CD14-positive monocyte (primary cell): ENCODE results near the gene MICU2. TPM values are rescaled to one million over a fixed set of nuclear protein-coding genes. Genes with fewer than 3 reads are reported as not detected.

ENCODE experiments used
- DNase-seq, 3 donors: peaks; one replicate each; pipeline ENCODE4 v3.0.0-alpha.2; 2011 to 2022
- H2AFZ ChIP-seq: 2 replicates; pipeline ENCODE4 v1.6.0; 2012; ENCODE audit warnings: mild to moderate bottlenecking, low read depth, low read length, inconsistent platforms; ENCODE audit not compliant: insufficient read depth, poor library complexity, severe bottlenecking
- H3K27ac ChIP-seq, 2 donors: 1 replicate in 1 of 2; 2 replicates in 1 of 2; pipeline ENCODE4 v1.5.1; 2012 to 2013; ENCODE audit warnings: low read length in 2 of 2, control low read depth in 1 of 2, inconsistent platforms in 1 of 2, low read depth in 1 of 2, mild to moderate bottlenecking in 1 of 2
- H3K27me3 ChIP-seq, 2 donors: one replicate each; pipeline versions ENCODE4 v1.6.0 to v1.6.1; 2011 to 2013; ENCODE audit warnings: low read length in 2 of 2; ENCODE audit not compliant: control insufficient read depth in 2 of 2, insufficient read depth in 2 of 2
- H3K36me3 ChIP-seq, 2 donors: replicated peaks in 1 of 2; 1 replicate in 1 of 2; 2 replicates in 1 of 2; pipeline versions ENCODE4 v1.5.1 to v1.6.1; 2012 to 2013; ENCODE audit warnings: low read length in 2 of 2, control low read depth in 1 of 2, inconsistent platforms in 1 of 2, mild to moderate bottlenecking in 1 of 2; ENCODE audit not compliant: insufficient read depth in 2 of 2, control insufficient read depth in 1 of 2
- H3K4me1 ChIP-seq, 2 donors: 1 replicate in 1 of 2; 2 replicates in 1 of 2; pipeline versions ENCODE4 v1.5.1 to v1.6.1; 2012 to 2013; ENCODE audit warnings: low read length in 2 of 2, control low read depth in 1 of 2, inconsistent platforms in 1 of 2, mild to moderate bottlenecking in 1 of 2, moderate library complexity in 1 of 2; ENCODE audit not compliant: insufficient read depth in 2 of 2, control insufficient read depth in 1 of 2
- H3K4me2 ChIP-seq: replicated peaks from 2 replicates; pipeline ENCODE3; 2012; ENCODE audit warnings: low read length, moderate library complexity, mild to moderate bottlenecking; ENCODE audit not compliant: poor library complexity, severe bottlenecking; ENCODE audit errors: extremely low read depth
- H3K4me3 ChIP-seq, 3 experiments: fragments of 200-600 bp in 1 of 3; sonication (generic) in 1 of 3; replicated peaks in 1 of 3; 1 replicate in 2 of 3; 2 replicates in 1 of 3; pipeline ENCODE4 v1.5.1; 2011 to 2013; ENCODE audit warnings: low read length in 3 of 3, mild to moderate bottlenecking in 3 of 3, control low read depth in 2 of 3, low read depth in 2 of 3, inconsistent platforms in 1 of 3, moderate library complexity in 1 of 3
- H3K79me2 ChIP-seq: 2 replicates; pipeline ENCODE4 v1.6.0; 2012; ENCODE audit warnings: mild to moderate bottlenecking, control low read depth, inconsistent platforms, low read length, moderate library complexity; ENCODE audit not compliant: insufficient read depth
- H3K9ac ChIP-seq: 2 replicates; pipeline ENCODE4 v1.6.0; 2017; ENCODE audit warnings: low read length, mild to moderate bottlenecking; ENCODE audit not compliant: insufficient read depth, poor library complexity, severe bottlenecking
- H3K9me3 ChIP-seq, 2 donors: replicated peaks in 1 of 2; 1 replicate in 1 of 2; 2 replicates in 1 of 2; pipeline versions ENCODE4 v1.5.1 to v1.6.1; 2012 to 2013; ENCODE audit warnings: low read length in 2 of 2, control low read depth in 1 of 2; ENCODE audit not compliant: control insufficient read depth in 1 of 2, insufficient read depth in 1 of 2
- H4K20me1 ChIP-seq: 2 replicates; pipeline ENCODE4 v1.6.0; 2012; ENCODE audit warnings: mild to moderate bottlenecking, low read length, control low read depth, moderate library complexity; ENCODE audit not compliant: insufficient read depth
- H3K27ac Mint-ChIP-seq, 7 donors: one replicate each; pipeline ENCODE4 v1.8.0; 2020; ENCODE audit warnings: mild to moderate bottlenecking in 7 of 7, mixed read lengths in 7 of 7, moderate library complexity in 6 of 7, inconsistent platforms in 2 of 7
- H3K27me3 Mint-ChIP-seq, 3 donors: one replicate each; pipeline ENCODE4 v1.8.0; 2021 to 2022; ENCODE audit warnings: low read depth in 3 of 3, mild to moderate bottlenecking in 3 of 3, mixed read lengths in 3 of 3, moderate library complexity in 3 of 3, inconsistent platforms in 1 of 3
- H3K36me3 Mint-ChIP-seq, 2 donors: one replicate each; pipeline ENCODE4 v1.8.0; 2020; ENCODE audit warnings: mixed read lengths in 2 of 2, inconsistent platforms in 1 of 2, mild to moderate bottlenecking in 1 of 2
- H3K4me1 Mint-ChIP-seq: one replicate; pipeline ENCODE4 v1.8.0; 2020; ENCODE audit warnings: mild to moderate bottlenecking, mixed read lengths
- H3K4me3 Mint-ChIP-seq, 2 donors: one replicate each; pipeline ENCODE4 v1.8.0; 2020; ENCODE audit warnings: mild to moderate bottlenecking in 2 of 2, mixed read lengths in 2 of 2, moderate library complexity in 1 of 2
- H3K9me3 Mint-ChIP-seq, 7 donors: one replicate each; pipeline ENCODE4 v1.8.0; 2020 to 2022; ENCODE audit warnings: mixed read lengths in 7 of 7, mild to moderate bottlenecking in 6 of 7, moderate library complexity in 6 of 7, inconsistent platforms in 2 of 7
- CTCF ChIP-seq: fragments of 200-600 bp; IDR thresholded peaks from one replicate; pipeline ENCODE4 v1.8.0; 2022; ENCODE audit warnings: antibody characterized with exemption, mild to moderate bottlenecking
- WGBS: methylation state at CpG from one replicate; pipeline ENCODE4 v1.1.5; 2013; ENCODE audit warnings: missing lambda C conversion rate; ENCODE audit not compliant: insufficient coverage; 5-methylcytosine and 5-hydroxymethylcytosine counted together
- intact Hi-C, 2 donors: fragments of 100-400 bp; cut with micrococcal nuclease; formaldehyde crosslinking; loops; one replicate each; pipeline versions ENCODE4 v1.15.0 to v1.15.1; 2023
- polyA plus RNA-seq, 3 donors: library from polyadenylated mRNA; depleted of rRNA in 1 of 3; unstranded in 2 of 3; stranded (reverse) in 1 of 3; fragments of 300-500 nt in 2 of 3; fragments of >200 nt in 1 of 3; fragmentation: Illumina TruSeq in 2 of 3; gene quantifications; 1 replicate in 2 of 3; 2 replicates in 1 of 3; pipeline ENCODE4 v1.2.3, GENCODE V29; 2012 to 2021

Gene MICU2
- polyA plus RNA-seq, 3 donors: 21.5 to 32.1 (median 26.8) TPM

GRCh38 chr13:21544515-21544914, 59.5 kb downstream of the MICU2 start:
- no peak overlapping the region for H3K9ac ChIP-seq
- H3K4me3 Mint-ChIP-seq: no peak overlapping the region
- H3K4me3 ChIP-seq: no peak overlapping the region
- peaks cover 48% of the 10 kb centered on the region for H4K20me1 ChIP-seq
- H3K27me3 Mint-ChIP-seq: no peaks in the 10 kb centered on the region
- H3K27ac ChIP-seq: no peak overlapping the region
- peaks cover 0 to 20% of the 10 kb centered on the region in 2 donors for H3K36me3 ChIP-seq
- H2AFZ ChIP-seq: no peak overlapping the region
- peaks cover 17 to 20% of the 10 kb centered on the region in 2 donors for H3K36me3 Mint-ChIP-seq
- intact Hi-C loops: no loop called here
- H3K27ac Mint-ChIP-seq: no peak overlapping the region
- H3K9me3 ChIP-seq: no peaks in the 10 kb centered on the region
- no peaks in the 10 kb centered on the region for H3K9me3 Mint-ChIP-seq
- peaks cover 13% of the 10 kb centered on the region for H3K79me2 ChIP-seq
- no peak for TF ChIP-seq CTCF
- H3K4me1 ChIP-seq: no peaks in the 10 kb centered on the region
- no CpG with 5 or more reads among the region's 1 CpG for WGBS
- peaks cover 12% of the 10 kb centered on the region for H3K4me1 Mint-ChIP-seq
- no peak for DNase-seq
- H3K4me2 ChIP-seq: no peak overlapping the region
- H3K27me3 ChIP-seq: no peaks in the 10 kb centered on the region

DNA sequence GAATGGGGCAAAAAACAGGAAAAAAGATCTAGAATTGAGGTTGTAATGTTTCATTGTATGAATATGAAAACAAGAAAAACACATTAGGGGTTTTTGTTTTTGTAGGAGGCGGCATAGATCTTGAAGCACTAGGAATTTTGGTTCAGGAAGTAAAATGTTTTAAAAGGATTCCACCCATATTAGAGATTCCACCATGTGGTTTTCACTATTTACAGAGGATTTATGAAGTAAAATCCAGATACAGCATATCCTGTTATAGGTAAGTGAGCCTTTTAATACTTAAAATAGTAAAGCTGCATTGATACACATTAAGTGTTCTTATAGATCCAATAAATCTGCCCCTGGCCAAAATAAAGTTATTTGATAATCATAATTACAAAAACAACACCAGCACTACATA, 61.4 kb downstream of the MICU2 start:
- Mint-ChIP-seq H3K9me3 (no peaks in the 10 kb centered on the region), H3K4me3 (no peak overlapping the region), H3K27me3 (peaks cover 0 to 3% (median 0%) of the 10 kb centered on the region in 3 donors), H3K36me3 (peaks cover 31 to 35% of the 10 kb centered on the region in 2 donors), H3K27ac (no peak overlapping the region), H3K4me1 (peaks cover 14% of the 10 kb centered on the region)
- no peak for DNase-seq
- Histone ChIP-seq H2AFZ (no peak overlapping the region), H3K27ac (no peak overlapping the region), H3K36me3 (peaks cover 12 to 36% of the 10 kb centered on the region in 2 donors), H4K20me1 (peaks cover 57% of the 10 kb centered on the region), H3K9ac (no peak overlapping the region), H3K27me3 (no peaks in the 10 kb centered on the region), H3K4me3 (no peak overlapping the region), H3K9me3 (no peaks in the 10 kb centered on the region), H3K79me2 (peaks cover 13% of the 10 kb centered on the region), H3K4me1 (no peaks in the 10 kb centered on the region), H3K4me2 (no peak overlapping the region)
- intact Hi-C loops: no loop called here
- no peak for TF ChIP-seq CTCF
- no CpG with 5 or more reads among the region's 1 CpG for WGBS
